GM18861 (cell line): ENCODE results near the gene UNC5A.

Experiments used
- ATAC-seq: cut with Tn5 transposase; IDR thresholded peaks from one replicate; pipeline ENCODE4 v1.9.1; 2021; ENCODE audit not compliant: unreplicated experiment

The UNC5A gene

DNA sequence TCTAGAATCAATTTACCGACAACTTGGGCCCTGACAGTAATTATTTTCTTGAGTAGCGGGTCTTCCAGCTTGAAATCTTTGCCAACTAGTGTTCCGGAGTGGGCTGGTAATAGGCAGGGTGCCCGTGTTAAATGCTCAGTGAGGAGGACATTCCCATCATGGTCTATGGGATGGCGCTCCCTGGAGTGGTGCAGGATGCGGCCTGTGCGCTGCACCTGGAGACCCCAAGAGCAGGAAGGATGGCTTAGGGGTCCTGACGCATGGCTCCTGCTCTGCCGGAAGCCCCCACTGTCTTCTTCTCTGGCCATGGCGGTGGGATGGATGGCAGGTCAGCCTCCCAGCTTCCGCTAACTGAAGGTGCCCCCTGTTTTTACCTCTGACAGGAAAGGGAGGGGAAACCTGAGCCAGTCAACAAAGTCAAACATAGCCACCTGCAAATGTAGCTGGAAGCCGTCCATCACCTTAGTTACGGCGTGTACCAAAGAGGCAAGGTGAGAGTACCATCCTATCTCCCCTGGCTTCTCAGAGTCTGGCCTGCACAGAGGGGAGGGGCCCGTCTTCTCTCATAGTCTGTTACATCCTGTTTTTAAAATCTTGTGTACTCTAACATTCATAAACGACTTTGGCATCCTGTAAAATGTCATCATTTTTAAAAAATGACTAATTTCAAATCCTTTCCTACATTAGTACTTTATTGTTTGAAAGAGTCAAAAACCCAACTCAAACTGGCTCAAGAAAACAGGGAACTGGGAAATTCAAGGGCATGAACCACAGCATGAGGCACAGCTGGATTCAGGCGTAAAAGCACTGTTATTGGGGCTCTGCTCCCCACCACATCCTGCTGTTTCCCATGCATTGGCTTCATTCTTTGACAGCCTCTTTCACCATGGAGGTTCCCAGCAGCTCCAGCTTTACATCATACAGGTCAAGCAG lies 28.5 kb upstream of the UNC5A start:
- no peak for ATAC-seq

DNA sequence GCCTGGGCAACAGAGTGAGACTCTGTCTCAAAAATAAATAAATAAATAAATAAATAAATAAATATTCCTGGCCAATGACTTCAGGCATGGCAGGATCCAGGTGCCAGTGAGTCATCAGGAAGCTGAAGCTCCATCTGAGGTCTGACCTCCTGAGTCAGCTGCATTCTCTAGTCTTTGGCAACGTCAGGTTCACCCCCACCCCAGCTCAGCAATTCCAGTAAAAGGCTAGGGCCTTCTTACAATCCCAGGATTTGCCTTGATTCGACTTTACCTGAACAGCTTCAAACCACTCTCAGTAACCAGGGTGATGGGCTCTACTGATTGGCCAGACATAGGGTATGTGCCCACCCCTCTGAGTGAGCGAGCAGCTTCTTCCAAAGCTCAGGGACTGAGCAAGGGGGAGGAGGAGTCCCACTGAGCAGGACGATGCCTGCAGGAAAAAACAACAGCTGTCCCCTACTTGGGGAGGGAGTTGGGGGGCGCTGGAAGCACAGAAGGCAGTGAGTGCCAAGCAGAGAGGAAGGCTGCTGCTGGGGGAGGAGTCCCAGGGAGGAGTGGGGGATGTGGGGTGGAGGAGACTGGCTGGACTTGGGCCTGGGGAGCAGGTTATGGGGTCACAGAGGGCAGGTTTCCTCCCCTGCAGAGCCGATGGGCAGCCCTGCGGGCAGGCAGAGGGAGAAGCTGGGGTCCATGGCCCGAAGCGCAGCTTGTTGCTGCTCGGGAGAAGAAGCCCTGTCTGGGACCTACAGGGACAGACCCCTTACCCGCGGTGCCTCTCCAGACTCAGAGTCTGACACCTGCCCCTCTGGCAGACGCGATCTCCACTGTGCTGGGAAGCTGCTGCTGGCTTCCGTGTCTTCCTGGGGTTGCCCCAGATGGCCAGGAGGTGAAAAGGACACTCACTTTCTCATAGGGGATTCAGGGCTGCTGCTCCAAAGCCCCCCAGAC lies 25.9 kb upstream of the UNC5A start:
- no peak for ATAC-seq

DNA sequence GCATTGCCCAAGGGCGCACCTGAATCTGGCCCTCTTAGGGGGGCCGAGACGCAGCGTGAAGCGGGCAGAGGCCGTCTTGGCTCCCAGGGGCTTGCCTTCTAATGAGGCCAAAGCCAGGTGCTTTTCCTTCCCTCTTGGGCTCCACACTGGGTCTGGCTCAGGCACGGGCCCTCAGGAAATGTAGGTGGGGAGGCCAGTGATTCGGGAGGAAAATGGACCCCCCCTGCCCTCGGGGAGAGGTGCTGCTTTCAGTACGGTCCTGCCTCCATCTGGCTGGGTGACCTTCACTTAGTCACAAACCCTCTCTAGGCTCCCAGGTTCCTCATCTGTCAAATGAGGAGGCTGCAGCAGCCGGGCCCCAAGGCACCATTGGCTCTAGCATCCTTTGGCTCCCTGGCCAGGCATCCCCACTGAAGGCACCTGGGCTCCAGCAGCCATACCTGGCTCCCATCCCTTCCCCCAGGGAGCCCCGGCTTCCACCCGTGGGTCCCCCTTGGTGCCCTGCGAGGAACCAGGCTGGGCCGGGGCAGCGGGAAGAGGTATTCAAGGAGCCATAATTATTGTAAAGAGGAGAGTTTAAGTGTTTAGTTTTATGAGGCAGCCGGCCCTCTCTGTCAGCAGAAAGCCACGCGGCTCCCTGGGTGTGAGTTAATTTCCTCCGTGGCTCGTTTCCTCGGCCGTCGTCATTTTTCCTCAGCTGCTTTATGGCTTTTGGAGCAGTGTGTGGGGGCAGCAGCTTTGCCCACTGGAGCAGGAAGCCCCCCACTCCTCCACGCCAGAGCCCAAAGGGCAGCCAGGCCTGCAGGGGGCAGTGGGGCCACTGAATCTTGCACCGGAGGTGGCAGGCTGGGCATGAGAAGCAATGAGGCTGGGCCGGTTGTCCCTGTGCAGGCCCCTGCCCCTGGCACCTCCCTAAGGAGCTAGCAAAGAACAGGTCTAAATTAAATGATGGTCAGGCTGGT lies 24.9 kb upstream of the UNC5A start:
- no peak for ATAC-seq

DNA sequence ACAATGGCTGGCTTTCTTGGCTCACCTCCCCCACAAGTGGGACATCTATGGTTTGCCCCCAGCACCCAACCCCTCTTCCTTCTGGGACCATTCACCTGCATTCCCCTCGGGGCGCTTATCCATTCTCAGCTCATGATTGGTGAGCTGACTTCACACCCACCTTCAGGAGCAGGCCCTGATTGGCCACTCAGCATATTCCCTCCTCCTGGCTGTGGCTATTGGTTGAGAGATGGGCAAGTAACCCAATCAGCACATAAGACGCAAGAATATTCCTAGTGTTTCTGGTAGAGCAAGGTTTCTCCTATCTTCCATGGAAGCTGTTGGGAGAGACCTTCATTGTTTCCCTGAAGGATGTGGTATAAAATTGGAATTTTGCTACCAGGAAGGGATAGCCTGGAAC lies 22.7 kb upstream of the UNC5A start:
- no peak for ATAC-seq

DNA sequence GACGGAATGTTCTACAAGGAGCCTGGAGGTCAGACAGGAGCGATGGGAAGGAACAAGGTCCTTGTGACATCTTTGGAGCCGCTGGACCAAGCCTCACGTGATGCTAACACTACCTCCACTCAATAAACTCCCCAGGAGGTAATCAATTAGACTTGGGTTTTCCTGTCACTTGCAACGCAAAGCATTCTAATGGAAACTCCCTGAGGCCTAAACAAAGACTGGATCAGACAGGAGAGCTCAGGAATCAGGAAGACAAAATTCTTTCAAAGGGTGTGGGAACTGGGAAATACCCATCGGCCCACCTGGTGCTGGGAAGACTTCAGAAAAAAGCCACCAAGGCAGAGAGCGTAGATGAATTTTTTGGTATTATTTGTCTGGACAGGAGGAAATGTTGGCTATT lies 22.3 kb upstream of the UNC5A start:
- no peak for ATAC-seq

DNA sequence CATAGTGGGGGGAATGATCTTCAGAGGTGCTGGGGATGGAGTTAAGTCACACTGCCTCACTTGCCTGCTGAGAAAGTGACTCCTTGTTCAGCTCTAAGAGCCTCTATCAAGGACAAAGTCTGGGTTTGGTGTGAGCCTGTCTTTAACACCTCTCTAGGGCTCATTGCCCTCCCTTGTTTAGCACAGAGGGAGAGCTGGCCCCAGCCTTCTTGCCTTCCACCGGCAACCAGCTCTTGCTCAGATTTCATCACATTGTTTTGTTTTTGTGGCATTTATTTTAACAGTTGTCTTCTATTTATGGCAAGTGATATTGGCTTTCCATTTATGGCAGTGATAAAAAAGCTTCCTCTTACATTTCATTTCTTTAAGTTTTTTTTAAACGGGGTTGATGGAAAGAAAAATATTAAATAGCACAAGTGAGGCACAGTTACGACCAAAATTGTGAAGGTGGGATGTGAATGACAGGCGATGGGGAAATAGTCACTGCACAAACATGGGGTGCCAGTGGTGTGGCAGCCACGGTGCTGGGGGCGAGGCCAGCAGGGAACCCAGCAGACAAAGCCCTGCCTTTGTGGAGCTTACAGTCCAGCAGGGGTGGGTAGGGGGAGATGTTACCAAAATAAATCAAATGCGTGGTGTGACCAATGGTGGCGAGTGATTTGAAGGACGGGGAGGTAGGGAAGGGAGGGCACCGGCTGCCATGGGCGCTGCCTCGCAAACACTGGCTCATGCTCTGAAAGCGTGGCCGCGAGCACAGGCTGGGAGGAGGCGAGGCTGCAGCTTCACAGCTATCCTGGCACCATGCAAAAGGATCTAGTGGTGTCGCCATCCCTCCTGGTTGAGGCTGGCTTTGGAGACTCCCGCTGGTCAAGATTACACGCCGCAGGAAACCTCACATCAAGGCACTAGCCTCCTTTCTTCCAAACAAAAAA lies 21.2 kb upstream of the UNC5A start:
- no peak for ATAC-seq

DNA sequence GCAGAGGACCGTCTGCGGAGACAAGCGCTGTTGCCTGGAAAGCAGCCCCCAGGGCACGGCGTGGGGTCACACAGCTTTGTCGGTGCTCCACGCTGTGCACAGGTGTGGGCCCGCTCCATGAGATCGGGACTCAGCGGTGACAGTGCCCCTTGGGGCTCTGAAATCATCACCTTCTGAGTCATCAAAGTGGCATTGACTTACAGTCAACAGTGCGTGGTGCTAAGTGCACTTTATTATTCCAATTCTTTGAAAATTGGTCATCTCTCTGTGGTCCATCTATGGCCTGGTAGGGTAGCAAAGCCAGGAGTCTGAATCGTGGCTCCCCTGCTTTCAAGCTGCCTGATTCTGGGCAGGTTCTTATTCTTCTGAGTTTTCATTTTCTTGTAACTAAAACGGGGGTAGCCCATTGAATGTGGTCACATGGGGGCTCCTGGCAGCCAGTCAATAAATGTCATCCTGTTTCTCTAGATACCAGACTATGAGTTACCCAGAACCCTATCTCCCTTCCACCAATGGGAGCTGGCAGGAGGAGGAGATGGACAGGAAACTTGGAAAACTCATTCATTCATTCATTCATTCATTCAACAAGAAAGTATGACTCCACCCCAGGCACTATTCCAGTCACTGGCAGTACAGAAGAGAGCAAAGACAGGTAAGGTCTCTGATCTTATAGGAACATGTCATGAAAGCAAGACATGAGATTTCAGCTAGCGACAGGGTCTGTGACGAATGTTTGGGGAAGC lies 20.3 kb upstream of the UNC5A start:
- no peak for ATAC-seq

DNA sequence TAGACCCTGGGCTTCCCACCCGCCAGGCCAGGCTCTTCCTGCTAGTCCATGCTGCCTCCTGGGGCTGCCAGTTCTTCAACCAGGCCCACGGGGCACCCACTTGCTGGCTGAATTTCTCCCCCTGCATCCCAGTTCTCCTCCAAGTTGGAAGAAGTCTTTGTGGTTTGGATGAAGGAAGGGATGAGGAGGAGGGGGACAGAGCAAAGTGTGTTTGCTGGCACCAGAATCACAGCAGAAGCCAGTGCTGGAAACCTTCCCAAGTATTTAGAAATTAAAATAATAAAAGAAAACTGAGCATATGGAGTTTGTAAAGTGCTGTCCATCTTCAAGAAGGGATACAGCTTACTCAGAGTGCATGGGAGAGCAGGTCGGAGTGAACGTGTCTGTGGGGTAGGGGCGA lies 19.4 kb upstream of the UNC5A start:
- ATAC-seq, result no peak

DNA sequence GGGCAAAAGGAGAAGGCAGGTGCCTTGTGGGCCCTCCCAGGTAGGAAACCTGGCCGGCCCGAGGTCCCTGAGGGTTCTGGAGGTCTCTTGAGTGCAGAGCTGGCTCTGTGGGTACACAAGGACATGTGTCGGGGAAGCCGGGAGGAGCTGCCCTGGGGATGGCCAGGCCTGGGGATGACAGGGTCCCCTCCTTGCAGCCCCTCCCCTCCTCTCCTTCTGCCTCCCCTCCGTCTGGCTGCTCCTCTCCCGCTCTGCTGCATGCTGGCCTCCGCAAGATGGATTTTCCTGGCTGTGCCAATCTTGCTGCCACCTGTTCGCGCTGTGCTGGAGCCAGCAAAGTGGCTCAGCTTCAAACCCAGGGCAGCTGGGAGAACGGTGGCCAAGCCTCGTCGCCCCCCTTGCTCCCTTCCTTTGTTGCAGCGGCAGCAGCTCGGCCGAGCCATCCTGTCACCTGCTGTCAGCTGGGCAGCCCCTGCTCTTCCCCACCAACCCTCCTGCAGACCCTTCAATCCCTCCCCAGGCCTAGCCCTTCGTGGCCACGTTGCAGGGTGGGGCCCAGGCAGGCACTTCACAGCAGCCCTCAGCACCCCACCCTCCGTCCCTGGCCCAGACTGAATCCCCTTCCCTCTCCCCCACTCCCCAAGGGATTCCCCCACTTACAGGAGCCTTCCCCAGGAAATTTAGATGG lies 17.6 kb upstream of the UNC5A start:
- no peak for ATAC-seq

DNA sequence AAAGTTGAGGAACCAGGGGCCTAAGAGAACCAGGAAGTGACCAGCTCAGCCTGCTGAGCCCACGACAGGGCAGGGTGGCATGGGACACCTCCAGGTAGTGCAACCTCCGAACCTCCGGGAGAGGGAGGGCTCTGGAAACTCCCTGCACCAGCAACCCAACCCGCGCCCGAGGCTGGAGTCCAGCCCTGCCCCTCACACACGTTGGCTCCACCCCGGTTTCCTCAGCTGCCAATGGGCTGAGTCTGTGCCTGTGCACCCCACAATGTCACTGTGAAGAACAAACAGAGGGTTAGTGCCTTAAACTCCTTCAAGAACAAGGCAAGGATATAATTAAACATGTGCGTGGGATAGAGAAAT lies 17.0 kb upstream of the UNC5A start:
- no peak for ATAC-seq

DNA sequence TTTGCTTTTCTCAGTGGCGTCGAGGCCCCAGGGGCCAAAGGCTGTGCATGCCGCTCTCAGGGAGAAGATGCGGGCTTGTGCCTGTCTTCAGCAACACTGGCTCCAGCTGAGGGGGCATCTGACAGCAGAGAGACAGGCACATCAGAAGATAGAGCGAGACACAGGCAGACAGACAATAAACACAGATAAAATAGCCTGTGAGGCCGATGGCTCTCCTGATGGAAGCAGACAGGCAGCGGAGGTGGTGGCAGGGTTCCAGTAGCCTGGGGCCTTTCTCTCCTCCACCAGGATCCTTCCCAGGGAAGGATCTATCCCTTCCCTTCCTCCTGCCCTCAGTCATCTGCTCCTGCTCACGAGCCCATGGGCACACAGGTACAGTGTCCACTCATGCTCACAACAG lies 16.6 kb upstream of the UNC5A start:
- ATAC-seq, result no peak

DNA sequence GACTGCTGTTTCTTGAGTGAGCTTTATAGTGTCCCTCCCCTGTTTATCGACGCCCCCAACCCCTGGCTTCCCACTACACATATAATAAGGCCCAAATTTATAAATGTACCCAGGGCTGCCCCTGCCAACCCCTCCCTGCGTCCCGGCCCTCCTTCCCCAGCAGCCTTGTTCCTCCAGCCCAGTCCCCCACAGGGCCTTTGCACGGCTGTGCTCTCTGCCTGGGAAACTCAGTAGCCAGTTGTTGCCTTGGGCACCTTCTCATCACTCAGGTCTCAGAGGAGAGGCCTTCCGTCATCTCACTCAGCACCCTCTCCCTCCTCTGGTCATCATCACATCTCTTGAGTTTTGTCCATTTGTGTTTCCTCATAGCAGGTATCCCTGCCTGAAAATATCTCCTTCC lies 15.8 kb upstream of the UNC5A start:
- no peak for ATAC-seq

DNA sequence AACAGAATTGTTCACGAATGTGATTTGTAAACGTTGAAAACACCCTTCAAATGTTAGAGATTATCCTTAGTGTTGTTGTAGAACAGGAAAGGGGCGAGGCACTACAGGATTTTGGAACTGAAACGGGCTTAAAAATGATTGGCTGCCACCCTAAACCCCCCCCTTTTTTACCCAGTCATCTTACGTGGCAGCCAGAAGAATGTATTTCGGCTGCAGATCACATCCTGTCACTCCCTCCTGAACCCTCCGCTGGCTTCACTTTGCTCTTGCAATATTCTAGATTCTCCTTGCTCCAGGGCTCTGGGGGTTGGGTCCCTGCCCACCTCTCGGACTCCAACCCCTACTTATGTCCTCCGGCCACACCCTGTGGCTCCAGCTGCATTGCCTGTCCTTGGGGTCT lies 13.9 kb upstream of the UNC5A start:
- no peak for ATAC-seq

DNA sequence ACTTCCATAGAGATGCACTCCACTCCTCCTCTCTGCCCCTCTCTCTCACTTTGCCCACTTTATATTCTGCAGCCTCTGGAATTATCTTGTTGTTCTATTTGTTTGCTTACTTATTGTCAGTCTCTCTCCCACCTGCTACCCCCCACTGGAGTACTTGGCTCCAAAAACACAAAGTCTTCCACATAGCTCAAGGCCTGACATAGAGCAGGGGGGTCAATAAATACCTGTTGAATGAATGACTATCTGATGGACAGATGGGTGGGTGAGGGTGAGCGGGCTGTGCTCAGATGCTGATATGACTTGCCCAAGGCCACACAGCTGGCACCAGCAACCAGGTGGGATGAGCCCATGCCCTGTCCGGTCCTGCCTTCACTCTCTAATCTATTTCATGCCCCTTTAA lies 13.4 kb upstream of the UNC5A start:
- no peak for ATAC-seq

DNA sequence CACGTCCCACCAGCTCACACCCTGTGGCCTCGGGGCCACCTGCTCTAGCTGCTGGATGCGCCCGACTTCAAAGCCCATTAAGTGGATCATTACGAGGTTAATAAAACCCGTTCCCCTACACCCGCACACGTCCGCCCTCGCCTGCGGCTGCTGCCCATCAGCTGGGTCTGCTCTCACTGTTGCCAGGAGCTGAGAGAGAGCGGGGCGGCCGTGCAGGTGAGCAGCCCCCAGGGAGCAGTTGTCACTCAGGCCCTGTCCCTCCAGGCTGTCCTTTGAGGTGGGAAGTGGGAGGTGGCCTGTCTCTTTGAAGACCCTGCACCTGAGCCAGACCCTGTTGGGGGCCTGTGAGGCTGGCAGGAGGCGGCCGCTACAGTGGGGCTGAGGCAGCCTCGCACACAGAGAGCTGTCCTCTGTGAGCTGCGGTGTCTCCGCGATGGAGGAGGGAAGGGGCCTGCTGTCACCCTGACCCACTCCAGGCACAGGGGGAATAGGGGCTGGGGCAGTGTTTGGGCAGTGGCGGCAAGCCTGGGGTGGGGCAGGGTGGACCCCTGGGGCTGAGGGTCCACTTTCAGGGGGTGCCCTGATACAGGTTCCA lies 12.8 kb upstream of the UNC5A start:
- no peak for ATAC-seq

DNA sequence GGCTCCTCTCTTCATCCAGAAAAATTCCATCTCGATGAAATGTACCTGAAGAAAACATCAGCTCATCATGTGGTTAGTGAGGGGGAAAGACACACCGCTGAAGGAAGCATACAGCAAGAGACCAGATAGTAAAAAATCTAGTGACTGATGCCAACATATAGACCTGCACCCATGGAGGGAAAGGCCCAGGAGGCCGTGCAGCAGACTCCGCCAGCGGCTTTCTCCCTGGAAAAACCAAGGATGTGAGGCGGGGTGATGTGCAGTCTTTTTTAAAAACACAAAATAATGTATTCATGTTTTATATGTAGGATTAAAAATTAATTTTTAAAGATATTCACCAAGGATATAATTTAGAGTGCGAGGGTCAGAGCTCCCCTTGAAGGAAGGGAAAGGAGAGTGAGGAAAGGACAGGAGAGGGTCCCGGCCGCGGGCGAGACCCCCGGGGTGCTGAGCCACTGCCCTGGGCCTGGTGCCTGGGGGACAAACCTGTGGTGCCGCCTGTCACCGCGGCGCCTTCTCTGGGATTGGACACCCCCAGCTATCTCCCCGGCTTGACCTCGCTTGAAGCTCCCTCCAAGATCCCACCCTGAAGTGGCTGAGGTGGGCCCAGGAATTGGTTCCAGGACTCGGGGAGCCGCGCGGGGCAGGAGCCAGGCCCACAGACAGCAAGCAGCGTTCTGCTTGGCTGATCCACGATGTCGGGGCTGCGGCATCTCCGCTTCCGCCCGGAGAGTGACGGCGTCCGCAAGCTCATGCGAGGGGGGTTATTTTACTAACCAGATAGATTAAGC lies 12.1 kb upstream of the UNC5A start:
- ATAC-seq, result no peak

DNA sequence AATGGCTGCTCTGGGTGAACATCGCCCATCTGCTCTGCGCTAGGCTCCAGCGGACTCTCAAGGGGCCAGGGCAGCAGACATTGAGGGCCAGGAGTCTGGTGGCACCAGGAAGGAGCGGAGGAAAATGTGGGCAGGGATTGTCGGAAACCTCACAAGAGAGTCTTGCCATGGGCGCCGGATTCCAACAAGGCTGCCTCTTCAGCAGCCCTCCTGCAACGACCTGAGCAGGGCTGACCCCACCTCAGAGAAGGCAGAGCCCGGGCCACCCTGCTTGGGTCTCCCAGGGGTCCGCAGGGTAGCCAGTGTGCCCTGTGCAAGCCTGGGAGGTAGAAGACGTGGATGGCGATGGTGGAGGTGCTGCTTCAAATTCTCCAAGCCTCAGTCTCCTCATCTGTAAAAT lies 11.4 kb upstream of the UNC5A start:
- ATAC-seq, result no peak
